ENCODE data around the gene SYDE1. TPM values are rescaled to one million over a fixed set of nuclear protein-coding genes. Genes with fewer than 3 reads are reported as not detected.

The SYDE1 gene
- total RNA-seq, 3 donors from 2014 or later (not counting 1 experiment from before 2014, with no cell fraction given) = not detected

DNA sequence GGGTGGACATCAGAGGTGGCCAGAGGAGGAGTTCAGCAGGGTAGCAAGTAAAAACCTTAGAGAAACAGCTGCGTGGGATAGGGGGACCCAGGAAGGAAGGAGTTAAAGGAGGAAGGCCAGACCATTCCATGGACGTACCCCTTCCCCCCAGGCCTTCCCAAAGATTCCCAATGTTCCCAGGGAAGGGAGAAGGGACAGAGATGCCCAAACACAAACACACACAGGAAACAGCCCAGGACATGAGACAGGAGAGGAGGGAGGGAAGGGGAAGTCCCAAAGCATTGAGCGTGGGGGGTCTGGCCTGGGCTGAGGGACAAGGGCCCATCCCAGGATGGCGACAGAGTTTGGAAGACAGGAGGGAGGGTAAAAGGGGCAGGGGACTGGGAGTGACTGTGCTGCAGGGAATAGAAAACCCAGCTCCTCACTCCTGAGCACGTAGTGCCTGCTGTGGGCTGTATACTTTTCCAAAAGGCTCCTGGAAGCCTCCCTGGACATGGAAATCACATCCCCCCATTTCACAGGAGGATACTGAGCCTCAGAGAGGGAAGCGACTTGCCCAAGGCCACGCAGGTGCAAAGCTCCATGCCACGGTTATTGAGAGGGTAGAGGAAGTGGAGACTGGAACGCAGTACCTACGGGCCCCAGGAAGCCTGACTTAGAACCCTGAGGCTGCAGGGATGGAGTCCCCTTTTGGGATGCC lies 1.1 kb downstream of the SYDE1 start:
- Histone ChIP-seq H3K4me1 (ENCODE audit: control insufficient read depth, insufficient read depth, low read length) (peaks cover 13% of the 10 kb centered on the region), H3K9me3 (ENCODE audit: control insufficient read depth, insufficient read depth, low read length) (peaks cover 12% of the 10 kb centered on the region), H3K4me3 (ENCODE audit: low read length) (no peak overlapping the region), H3K27ac (ENCODE audit: low read length) (no peak overlapping the region), H3K36me3 (ENCODE audit: control insufficient read depth, insufficient read depth, low read length) (no peaks in the 10 kb centered on the region), H3K27me3 (ENCODE audit: control insufficient read depth, insufficient read depth, low read length) (peaks cover 9% of the 10 kb centered on the region)
- H3K9me3 Mint-ChIP-seq = peaks cover 8 to 9% of the 10 kb centered on the region in 2 donors
- peaks cover 5 to 15% of the 10 kb centered on the region in 2 donors for H3K4me1 Mint-ChIP-seq
- peaks cover 31 to 32% of the 10 kb centered on the region in 2 donors for H3K27me3 Mint-ChIP-seq (ENCODE audit: low read depth in 2 of 2)
- no peak overlapping the region for H3K4me3 Mint-ChIP-seq
- H3K27ac Mint-ChIP-seq = no peak overlapping the region
- H3K36me3 Mint-ChIP-seq = peaks cover 7% of the 10 kb centered on the region
- WGBS (ENCODE audit: insufficient coverage) = 59% methylated on average over 8 of the region's 10 CpGs
- TF ChIP-seq, protein P1, sequence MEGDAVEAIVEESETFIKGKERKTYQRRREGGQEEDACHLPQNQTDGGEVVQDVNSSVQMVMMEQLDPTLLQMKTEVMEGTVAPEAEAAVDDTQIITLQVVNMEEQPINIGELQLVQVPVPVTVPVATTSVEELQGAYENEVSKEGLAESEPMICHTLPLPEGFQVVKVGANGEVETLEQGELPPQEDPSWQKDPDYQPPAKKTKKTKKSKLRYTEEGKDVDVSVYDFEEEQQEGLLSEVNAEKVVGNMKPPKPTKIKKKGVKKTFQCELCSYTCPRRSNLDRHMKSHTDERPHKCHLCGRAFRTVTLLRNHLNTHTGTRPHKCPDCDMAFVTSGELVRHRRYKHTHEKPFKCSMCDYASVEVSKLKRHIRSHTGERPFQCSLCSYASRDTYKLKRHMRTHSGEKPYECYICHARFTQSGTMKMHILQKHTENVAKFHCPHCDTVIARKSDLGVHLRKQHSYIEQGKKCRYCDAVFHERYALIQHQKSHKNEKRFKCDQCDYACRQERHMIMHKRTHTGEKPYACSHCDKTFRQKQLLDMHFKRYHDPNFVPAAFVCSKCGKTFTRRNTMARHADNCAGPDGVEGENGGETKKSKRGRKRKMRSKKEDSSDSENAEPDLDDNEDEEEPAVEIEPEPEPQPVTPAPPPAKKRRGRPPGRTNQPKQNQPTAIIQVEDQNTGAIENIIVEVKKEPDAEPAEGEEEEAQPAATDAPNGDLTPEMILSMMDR (IDR thresholded peaks at IDR 0.05) = no peak
- no peak for ATAC-seq
- DNase-seq = no peak
- intact Hi-C loops (cut with micrococcal nuclease) = no loop called here

DNA sequence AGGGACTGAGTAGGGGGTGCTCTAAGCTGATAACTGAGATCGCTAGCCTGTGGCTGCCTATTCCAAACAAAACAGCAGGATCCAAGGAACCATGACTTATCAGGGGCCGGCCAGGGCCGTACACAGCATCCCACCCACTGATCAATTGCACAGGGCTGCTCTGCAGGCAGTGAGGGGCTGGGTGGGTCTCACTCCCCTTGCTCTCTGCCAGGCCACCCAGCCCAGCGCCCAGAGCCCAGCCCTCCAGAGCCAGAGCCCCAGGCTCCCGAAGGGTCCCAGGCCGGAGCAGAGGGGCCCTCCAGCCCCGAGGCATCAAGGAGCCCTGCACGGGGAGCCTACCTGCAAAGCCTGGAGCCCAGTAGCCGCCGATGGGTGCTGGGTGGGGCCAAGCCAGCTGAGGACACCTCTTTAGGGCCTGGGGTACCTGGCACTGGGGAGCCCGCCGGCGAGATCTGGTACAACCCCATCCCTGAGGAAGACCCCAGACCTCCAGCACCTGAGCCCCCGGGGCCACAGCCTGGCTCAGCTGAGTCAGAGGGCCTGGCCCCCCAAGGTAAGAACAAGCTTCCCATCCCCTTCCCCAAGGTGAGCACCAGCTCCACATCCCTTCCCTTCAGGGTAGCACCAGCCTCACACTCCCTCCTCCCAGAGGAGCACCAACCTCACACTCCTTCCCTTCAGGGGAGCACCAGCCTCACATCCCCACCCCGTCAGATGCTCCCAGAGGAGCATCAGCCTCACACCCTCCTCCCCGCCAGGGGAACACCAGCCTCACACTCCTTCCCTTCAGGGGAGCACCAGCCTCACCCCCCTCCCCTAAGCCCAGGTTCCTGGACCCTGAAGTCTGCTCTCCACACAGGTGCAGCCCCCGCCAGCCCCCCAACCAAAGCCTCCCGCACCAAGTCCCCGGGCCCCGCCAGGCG lies 1.9 kb downstream of the SYDE1 start:
- no peaks in the 10 kb centered on the region for H3K36me3 Mint-ChIP-seq
- H3K9me3 ChIP-seq (ENCODE audit: control insufficient read depth, insufficient read depth, low read length) = peaks cover 4% of the 10 kb centered on the region
- intact Hi-C loops (cut with micrococcal nuclease) = no loop called here
- H3K27ac ChIP-seq (ENCODE audit: low read length) = no peak overlapping the region
- H3K4me1 Mint-ChIP-seq = peaks cover 5 to 15% of the 10 kb centered on the region in 2 donors
- no peak overlapping the region for H3K27ac Mint-ChIP-seq
- no peak overlapping the region for H3K4me3 Mint-ChIP-seq
- peaks cover 9% of the 10 kb centered on the region for H3K27me3 ChIP-seq (ENCODE audit: control insufficient read depth, insufficient read depth, low read length)
- no peaks in the 10 kb centered on the region for H3K36me3 ChIP-seq (ENCODE audit: control insufficient read depth, insufficient read depth, low read length)
- TF ChIP-seq, protein P1 (IDR thresholded peaks at IDR 0.05) = no peak
- H3K27me3 Mint-ChIP-seq (ENCODE audit: low read depth in 2 of 2) = peaks cover 27 to 28% of the 10 kb centered on the region in 2 donors
- H3K4me1 ChIP-seq (ENCODE audit: control insufficient read depth, insufficient read depth, low read length) = peaks cover 13% of the 10 kb centered on the region
- DNase-seq (no peak), ATAC-seq (no peak)
- peaks cover 4% of the 10 kb centered on the region in 2 donors for H3K9me3 Mint-ChIP-seq
- H3K4me3 ChIP-seq (ENCODE audit: low read length) = no peak overlapping the region
- 91% methylated on average over 21 of the region's 21 CpGs for WGBS (ENCODE audit: insufficient coverage)

DNA sequence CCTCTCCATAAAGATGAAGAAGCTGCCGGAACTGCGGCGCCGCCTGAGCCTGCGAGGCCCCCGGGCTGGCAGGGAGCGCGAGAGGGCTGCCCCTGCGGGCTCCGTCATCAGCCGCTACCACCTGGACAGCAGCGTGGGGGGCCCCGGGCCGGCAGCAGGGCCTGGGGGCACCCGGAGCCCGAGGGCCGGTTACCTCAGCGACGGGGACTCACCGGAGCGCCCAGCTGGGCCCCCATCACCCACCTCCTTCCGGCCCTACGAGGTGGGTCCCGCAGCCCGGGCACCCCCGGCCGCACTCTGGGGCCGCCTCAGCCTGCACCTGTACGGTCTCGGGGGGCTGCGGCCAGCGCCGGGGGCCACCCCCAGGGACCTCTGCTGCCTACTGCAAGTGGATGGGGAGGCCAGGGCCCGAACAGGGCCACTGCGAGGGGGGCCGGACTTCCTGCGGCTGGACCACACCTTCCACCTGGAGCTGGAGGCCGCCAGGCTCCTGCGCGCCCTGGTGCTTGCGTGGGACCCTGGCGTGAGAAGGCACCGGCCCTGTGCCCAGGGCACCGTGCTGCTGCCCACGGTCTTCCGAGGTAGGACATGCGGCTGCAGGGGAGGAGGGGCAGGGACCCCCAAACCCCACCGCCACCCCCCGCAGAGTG lies 2.7 kb downstream of the SYDE1 start:
- DNase-seq = no peak
- Histone ChIP-seq H3K9me3 (ENCODE audit: control insufficient read depth, insufficient read depth, low read length) (no peaks in the 10 kb centered on the region), H3K4me1 (ENCODE audit: control insufficient read depth, insufficient read depth, low read length) (peaks cover 13% of the 10 kb centered on the region), H3K4me3 (ENCODE audit: low read length) (no peak overlapping the region), H3K27ac (ENCODE audit: low read length) (no peak overlapping the region), H3K36me3 (ENCODE audit: control insufficient read depth, insufficient read depth, low read length) (peaks cover 1% of the 10 kb centered on the region), H3K27me3 (ENCODE audit: control insufficient read depth, insufficient read depth, low read length) (peaks cover 9% of the 10 kb centered on the region)
- H3K27ac Mint-ChIP-seq = no peak overlapping the region
- no peaks in the 10 kb centered on the region for H3K36me3 Mint-ChIP-seq
- H3K9me3 Mint-ChIP-seq = no peaks in the 10 kb centered on the region
- no peak overlapping the region for H3K4me3 Mint-ChIP-seq
- intact Hi-C loops (cut with micrococcal nuclease) = no loop called here
- TF ChIP-seq, protein P1 (IDR thresholded peaks at IDR 0.05) = no peak
- H3K4me1 Mint-ChIP-seq = peaks cover 5 to 15% of the 10 kb centered on the region in 2 donors
- ATAC-seq = no peak
- 96% methylated on average over 49 of the region's 49 CpGs for WGBS (ENCODE audit: insufficient coverage)
- peaks cover 24 to 27% of the 10 kb centered on the region in 2 donors for H3K27me3 Mint-ChIP-seq (ENCODE audit: low read depth in 2 of 2)

Data from natural killer cell (primary cell).